ENCODE results near the gene NTSR2.

DNA sequence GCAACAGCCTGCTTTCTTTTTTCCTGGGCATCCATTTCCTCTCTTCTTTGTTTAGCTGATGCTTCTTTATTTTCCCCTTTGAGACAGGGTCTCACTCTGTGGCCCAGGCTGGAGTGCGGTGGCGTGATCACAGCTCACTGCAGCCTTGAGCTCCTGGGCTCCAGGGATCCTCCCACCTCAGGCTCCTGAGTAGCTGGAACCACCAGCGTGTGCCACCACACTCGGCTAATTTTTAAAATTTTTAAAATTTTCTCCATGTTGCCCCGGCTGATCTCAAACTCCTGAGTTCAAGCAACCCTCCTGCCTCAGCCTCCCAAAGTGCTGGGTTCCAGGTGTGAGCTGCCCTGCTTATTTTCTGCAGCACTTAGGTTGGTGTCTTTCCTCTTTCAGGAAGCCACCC is 58.7 kb downstream of the NTSR2 start:
- TF ChIP-seq, protein P1, sequence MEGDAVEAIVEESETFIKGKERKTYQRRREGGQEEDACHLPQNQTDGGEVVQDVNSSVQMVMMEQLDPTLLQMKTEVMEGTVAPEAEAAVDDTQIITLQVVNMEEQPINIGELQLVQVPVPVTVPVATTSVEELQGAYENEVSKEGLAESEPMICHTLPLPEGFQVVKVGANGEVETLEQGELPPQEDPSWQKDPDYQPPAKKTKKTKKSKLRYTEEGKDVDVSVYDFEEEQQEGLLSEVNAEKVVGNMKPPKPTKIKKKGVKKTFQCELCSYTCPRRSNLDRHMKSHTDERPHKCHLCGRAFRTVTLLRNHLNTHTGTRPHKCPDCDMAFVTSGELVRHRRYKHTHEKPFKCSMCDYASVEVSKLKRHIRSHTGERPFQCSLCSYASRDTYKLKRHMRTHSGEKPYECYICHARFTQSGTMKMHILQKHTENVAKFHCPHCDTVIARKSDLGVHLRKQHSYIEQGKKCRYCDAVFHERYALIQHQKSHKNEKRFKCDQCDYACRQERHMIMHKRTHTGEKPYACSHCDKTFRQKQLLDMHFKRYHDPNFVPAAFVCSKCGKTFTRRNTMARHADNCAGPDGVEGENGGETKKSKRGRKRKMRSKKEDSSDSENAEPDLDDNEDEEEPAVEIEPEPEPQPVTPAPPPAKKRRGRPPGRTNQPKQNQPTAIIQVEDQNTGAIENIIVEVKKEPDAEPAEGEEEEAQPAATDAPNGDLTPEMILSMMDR (IDR thresholded peaks at IDR 0.05) = no peak
- TF ChIP-seq EP300 (IDR thresholded peaks at IDR 0.05) (no peak), POLR2A (IDR thresholded peaks at IDR 0.05) (no peak), POLR2AphosphoS5 (IDR thresholded peaks at IDR 0.05) (no peak)

Measured in suprapubic skin (tissue), 4 donors.